Cardiac muscle cell (in vitro differentiated cells and primary cell): Measurements from ENCODE around the gene LARP4B. TPM values are rescaled to one million over a fixed set of nuclear protein-coding genes. Genes with fewer than 3 reads are reported as not detected.

ENCODE experiments used
- DNase-seq, 2 donors: peaks; one replicate each; pipeline versions ENCODE4 v3.0.0 to v3.0.0-alpha.2; 2010 to 2017; ENCODE audit warnings: low read depth in 1 of 2, low spot score in 1 of 2
- H3K27ac ChIP-seq: fragments of 200-600 bp; sonication (generic); 2 replicates; pipeline ENCODE4 v1.5.1; 2016
- H3K27me3 ChIP-seq: fragments of 200-600 bp; sonication (generic); 2 replicates; pipeline ENCODE4 v1.6.0; 2016; ENCODE audit warnings: control low read depth
- H3K36me3 ChIP-seq: fragments of 200-600 bp; sonication (generic); 2 replicates; pipeline ENCODE4 v1.5.1; 2016; ENCODE audit warnings: control low read depth
- H3K4me1 ChIP-seq: fragments of 200-600 bp; sonication (generic); 2 replicates; pipeline ENCODE4 v1.8.1; 2017; ENCODE audit warnings: low read depth, mild to moderate bottlenecking, mixed run types
- H3K4me3 ChIP-seq: fragments of 200-600 bp; sonication (generic); 2 replicates; pipeline ENCODE4 v1.5.1; 2016; ENCODE audit warnings: mild to moderate bottlenecking
- H3K9me3 ChIP-seq: fragments of 200-600 bp; sonication (generic); 2 replicates; pipeline ENCODE4 v1.5.1; 2017; ENCODE audit warnings: low read depth, mild to moderate bottlenecking, control low read depth
- polyA plus RNA-seq: library from polyadenylated mRNA; unstranded; fragments of >200 nt; fragmentation: Nextera tagmentation; extraction: Ambion mirVana; gene quantifications from 2 replicates; pipeline ENCODE4 v1.2.1, GENCODE V29; 2016
- total RNA-seq: library from RNA; depleted of rRNA; stranded (reverse); fragments of >200 nt; gene quantifications from 2 replicates; pipeline ENCODE4 v1.2.3, GENCODE V29; 2016
- TF ChIP-seq, protein P1 (sequence below): IDR thresholded peaks from 2 replicates; pipeline ENCODE4 v1.5.1; 2012; ENCODE audit warnings: low read depth, mild to moderate bottlenecking, low read length

The LARP4B gene
- total and polyA plus RNA-seq, 2 experiments from 2014 or later: 23.4 to 36.2 TPM

DNA sequence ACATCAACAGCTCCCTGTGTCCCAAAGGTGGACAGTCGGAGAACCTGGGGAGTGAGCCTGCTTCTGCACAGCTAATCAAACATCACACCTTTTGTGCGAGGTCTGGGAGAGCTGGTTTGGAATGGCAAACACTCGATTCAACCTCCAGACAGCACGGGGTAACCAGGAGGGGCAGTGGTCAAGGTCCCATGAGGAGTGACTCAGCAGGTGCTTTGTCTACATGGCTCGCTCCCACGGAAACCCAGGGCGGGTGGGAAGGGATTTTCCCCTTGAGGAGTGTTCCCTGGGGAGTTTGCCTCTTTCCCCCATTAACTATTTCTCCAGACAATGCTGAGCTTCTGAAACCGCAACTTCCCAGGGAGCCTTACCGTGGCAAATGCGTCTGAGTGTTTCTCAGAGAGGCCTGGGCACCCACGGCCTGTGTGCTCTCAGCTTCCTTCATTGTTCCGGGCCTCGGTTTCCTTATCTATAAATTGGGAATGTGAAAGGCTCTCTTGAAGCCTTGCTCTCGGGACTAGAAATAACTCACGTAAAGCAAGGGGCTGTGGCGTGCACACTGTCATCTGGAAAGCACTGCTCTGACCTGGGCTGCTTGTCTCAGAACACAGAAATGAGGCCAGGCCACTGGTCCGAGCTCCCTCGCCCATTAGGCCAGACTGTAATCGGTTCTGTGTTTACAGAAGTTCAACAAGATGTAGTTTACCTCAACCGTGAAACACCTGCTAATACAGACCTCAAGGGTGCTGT is 42.7 kb upstream of the LARP4B start:
- Histone ChIP-seq H3K4me1 (peaks cover 11% of the 10 kb centered on the region), H3K4me3 (no peak overlapping the region), H3K36me3 (no peaks in the 10 kb centered on the region), H3K27ac (peak overlapping the region; percentile 54), H3K27me3 (no peaks in the 10 kb centered on the region), H3K9me3 (no peaks in the 10 kb centered on the region)
- TF ChIP-seq, protein P1, sequence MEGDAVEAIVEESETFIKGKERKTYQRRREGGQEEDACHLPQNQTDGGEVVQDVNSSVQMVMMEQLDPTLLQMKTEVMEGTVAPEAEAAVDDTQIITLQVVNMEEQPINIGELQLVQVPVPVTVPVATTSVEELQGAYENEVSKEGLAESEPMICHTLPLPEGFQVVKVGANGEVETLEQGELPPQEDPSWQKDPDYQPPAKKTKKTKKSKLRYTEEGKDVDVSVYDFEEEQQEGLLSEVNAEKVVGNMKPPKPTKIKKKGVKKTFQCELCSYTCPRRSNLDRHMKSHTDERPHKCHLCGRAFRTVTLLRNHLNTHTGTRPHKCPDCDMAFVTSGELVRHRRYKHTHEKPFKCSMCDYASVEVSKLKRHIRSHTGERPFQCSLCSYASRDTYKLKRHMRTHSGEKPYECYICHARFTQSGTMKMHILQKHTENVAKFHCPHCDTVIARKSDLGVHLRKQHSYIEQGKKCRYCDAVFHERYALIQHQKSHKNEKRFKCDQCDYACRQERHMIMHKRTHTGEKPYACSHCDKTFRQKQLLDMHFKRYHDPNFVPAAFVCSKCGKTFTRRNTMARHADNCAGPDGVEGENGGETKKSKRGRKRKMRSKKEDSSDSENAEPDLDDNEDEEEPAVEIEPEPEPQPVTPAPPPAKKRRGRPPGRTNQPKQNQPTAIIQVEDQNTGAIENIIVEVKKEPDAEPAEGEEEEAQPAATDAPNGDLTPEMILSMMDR: no peak
- peak in 1 of 2 donors; percentile 3 for DNase-seq

GRCh38 chr10:972763-973162 is 41.3 kb upstream of the LARP4B start:
- DNase-seq: no peak
- no peak overlapping the region for H3K27ac ChIP-seq
- no peaks in the 10 kb centered on the region for H3K36me3 ChIP-seq
- no peak overlapping the region for H3K4me3 ChIP-seq
- H3K4me1 ChIP-seq: peaks cover 11% of the 10 kb centered on the region
- no peaks in the 10 kb centered on the region for H3K9me3 ChIP-seq
- no peaks in the 10 kb centered on the region for H3K27me3 ChIP-seq
- TF ChIP-seq, protein P1: no peak

DNA sequence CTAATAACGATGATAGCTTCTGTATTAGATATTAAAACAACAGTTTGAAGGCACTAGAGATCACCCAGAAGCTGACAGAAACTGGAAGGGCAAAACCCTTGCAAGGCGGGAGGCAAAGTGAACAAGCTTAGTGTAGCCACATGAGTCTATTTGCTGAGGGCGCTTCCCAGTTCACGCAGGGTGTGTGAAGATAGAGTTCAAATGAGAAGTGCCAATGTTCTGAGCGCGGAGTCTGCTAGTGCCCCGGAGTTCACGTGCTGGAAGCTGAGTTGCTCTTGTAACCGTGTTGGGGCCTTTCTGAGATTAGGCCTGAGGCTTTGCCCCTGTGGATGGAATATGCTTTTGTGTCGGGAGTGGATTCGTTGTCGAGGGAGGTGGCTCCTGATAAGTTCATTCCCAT is 40.1 kb upstream of the LARP4B start:
- TF ChIP-seq, protein P1: no peak
- no peaks in the 10 kb centered on the region for H3K27me3 ChIP-seq
- H3K9me3 ChIP-seq: no peaks in the 10 kb centered on the region
- no peak overlapping the region for H3K4me3 ChIP-seq
- DNase-seq: no peak
- no peak overlapping the region for H3K27ac ChIP-seq
- H3K4me1 ChIP-seq: peaks cover 11% of the 10 kb centered on the region
- no peaks in the 10 kb centered on the region for H3K36me3 ChIP-seq

DNA sequence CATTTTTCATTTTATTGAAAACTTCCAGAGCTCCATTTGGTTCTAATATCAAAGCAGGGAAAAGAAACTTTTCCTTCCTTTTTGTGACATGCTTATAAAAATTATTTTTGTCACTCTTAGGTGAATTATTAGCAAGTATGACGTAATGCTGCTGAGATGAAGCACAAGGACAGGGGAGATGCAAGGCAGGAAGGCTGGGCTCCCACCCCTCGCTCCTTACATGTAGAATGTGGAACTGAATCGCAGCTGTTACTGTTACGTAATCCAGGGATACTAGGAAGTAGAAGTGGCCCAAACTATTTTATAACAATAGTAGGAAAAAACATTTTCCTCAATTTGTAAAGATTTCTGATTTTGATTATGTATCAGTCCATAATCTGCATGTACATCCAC is 39.6 kb upstream of the LARP4B start:
- TF ChIP-seq, protein P1: no peak
- DNase-seq: peak in 1 of 2 donors; percentile 31
- no peaks in the 10 kb centered on the region for H3K27me3 ChIP-seq
- peaks cover 11% of the 10 kb centered on the region for H3K4me1 ChIP-seq
- H3K4me3 ChIP-seq: no peak overlapping the region
- H3K9me3 ChIP-seq: no peaks in the 10 kb centered on the region
- H3K27ac ChIP-seq: no peak overlapping the region
- H3K36me3 ChIP-seq: no peaks in the 10 kb centered on the region

DNA sequence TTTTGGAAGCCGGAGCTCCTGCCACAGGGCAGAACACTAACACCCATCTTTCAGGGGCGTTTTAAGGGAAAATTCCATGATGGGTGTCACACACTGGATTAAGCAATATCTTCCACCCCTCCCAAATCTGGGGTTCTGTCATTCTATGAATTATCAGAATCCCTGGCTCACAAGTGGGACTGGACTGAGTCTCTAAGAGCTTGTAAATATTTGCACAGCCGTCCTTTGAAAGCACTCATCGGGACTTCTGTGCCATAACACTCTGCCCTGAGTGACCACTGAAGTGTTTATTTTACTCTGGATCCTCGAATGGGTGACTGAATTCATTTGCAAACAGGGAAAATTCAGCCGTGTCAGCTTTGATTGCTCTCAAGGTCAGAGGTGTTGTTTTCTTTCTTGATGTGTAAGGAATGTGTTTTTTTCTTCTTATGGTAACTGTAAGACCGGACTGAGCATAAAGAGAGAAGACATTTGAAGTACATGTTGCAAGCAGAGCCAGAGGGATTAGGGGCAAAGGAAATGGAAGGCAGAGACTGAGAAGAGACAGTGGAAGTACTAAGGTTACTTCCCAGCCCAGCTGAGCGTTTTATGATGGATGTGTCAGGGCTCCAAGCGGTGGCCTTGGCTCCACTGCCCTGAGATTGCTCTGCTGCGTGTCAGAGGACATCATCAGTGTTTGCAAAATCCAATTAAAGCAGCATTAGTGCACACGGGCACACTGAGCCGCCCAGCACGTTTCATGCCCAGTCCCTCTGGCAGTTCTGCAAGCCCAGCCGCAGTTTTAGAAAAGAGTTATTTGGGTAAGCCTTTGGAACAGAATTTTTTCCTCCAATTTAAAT is 39.0 kb upstream of the LARP4B start:
- H3K4me1 ChIP-seq: peaks cover 11% of the 10 kb centered on the region
- TF ChIP-seq, protein P1: no peak

More for the DNA sequence above, 39.0 kb upstream of the LARP4B start:
- DNase-seq: peak in 1 of 2 donors; percentile 9
- no peaks in the 10 kb centered on the region for H3K27me3 ChIP-seq
- H3K9me3 ChIP-seq: no peaks in the 10 kb centered on the region
- peak overlapping the region; percentile 68 for H3K27ac ChIP-seq
- H3K36me3 ChIP-seq: no peaks in the 10 kb centered on the region
- no peak overlapping the region for H3K4me3 ChIP-seq
